Measurements from ENCODE around the gene AGA. TPM values are rescaled to one million over a fixed set of nuclear protein-coding genes. Genes with fewer than 3 reads are reported as not detected.

Gene AGA
- total RNA-seq, 1 experiment from 2014 or later, result 7.6 TPM

- TF ChIP-seq MAX (IDR thresholded peaks at IDR 0.05) (no peak), RAD21 (IDR thresholded peaks at IDR 0.05; ENCODE audit: low read depth) (no peak), CBX3 (IDR thresholded peaks at IDR 0.05; ENCODE audit: low read depth) (no peak), SIN3A (IDR thresholded peaks at IDR 0.05; ENCODE audit: low read depth) (no peak)
These were observed 48.5 kb upstream of the AGA start (continued) for GRCh38 chr4:177490769-177491168.

- no peak overlapping the region for H2AFZ ChIP-seq (ENCODE audit: low read depth, low read length, poor library complexity, severe bottlenecking)
- CTCF ChIA-PET, result no interaction called here
- no peaks in the 10 kb centered on the region for H4K20me1 ChIP-seq (ENCODE audit: insufficient read depth)
- H3K79me2 ChIP-seq (ENCODE audit: insufficient read depth, low read length), result no peaks in the 10 kb centered on the region
- no peaks in the 10 kb centered on the region for H3K9me2 ChIP-seq (ENCODE audit: insufficient read depth)
- H3K4me3 ChIP-seq (replicated peaks in 1 of 2; ENCODE audit: low read depth in 1 of 2, low read length in 2 of 2), result no peak overlapping the region
- intact Hi-C loops (cut with micrococcal nuclease), result no loop called here
- no peaks in the 10 kb centered on the region for H3K36me3 ChIP-seq (ENCODE audit: control insufficient read depth in 1 of 2, insufficient read depth in 2 of 2, low read length in 2 of 2)
- no peaks in the 10 kb centered on the region for H3K9me3 ChIP-seq (ENCODE audit: control insufficient read depth in 1 of 2, insufficient read depth in 1 of 2, low read depth in 1 of 2, low read length in 2 of 2)
- no peak overlapping the region for H3K9ac ChIP-seq (ENCODE audit: low read length)
- H3K4me2 ChIP-seq (ENCODE audit: low read length), result no peak overlapping the region
- POLR2A ChIA-PET, result no interaction called here
- RAD21 ChIA-PET (ENCODE audit: low non-redundant PET in 1 of 2, low total read pairs in 2 of 2, uncharacterized antibody in 2 of 2, unreplicated experiment in 2 of 2), result no interaction called here
- H3K4me1 ChIP-seq (ENCODE audit: control insufficient read depth in 1 of 2, insufficient read depth in 2 of 2, low read length in 2 of 2), result peaks cover 0 to 5% of the 10 kb centered on the region in 2 experiments; a peak in 1 of 4 replicates
- DNase-seq (ENCODE audit: low read depth, low spot score), result no peak
- H3K27me3 ChIP-seq (ENCODE audit: insufficient read depth, low read length), result no peaks in the 10 kb centered on the region
- BruUV-seq (replicated peaks), result no TSS peak
- ATAC-seq, result no peak
- no peak overlapping the region for H3K27ac ChIP-seq (ENCODE audit: low read depth, low read length)
- TF ChIP-seq EGR1 (IDR thresholded peaks at IDR 0.05; ENCODE audit: low read depth) (no peak), YY1 (IDR thresholded peaks at IDR 0.05; ENCODE audit: extremely low read depth, insufficient replicate concordance, low read depth, low read length) (no peak), TCF7L2 (IDR thresholded peaks at IDR 0.05; ENCODE audit: borderline replicate concordance, extremely low read depth, insufficient read depth, insufficient read length) (no peak), EZH2 (IDR thresholded peaks at IDR 0.05) (no peak), RAD21 (IDR thresholded peaks at IDR 0.05; ENCODE audit: low read depth) (no peak), SRF (IDR thresholded peaks at IDR 0.05; ENCODE audit: low read depth) (no peak), ELF1 (IDR thresholded peaks at IDR 0.05; ENCODE audit: borderline replicate concordance, low read depth) (no peak), SIN3A (IDR thresholded peaks at IDR 0.05; ENCODE audit: low read depth) (no peak), ZFX (IDR thresholded peaks at IDR 0.05) (no peak), MAX (IDR thresholded peaks at IDR 0.05) (no peak), REST (IDR thresholded peaks at IDR 0.05; ENCODE audit: low read depth) (no peak), CEBPB (IDR thresholded peaks at IDR 0.05; ENCODE audit: low read depth) (no peak), POLR2AphosphoS5 (IDR thresholded peaks at IDR 0.05; ENCODE audit: low read depth, low read length) (no peak), CBX3 (IDR thresholded peaks at IDR 0.05; ENCODE audit: low read depth) (no peak)
These were observed 47.4 kb upstream of the AGA start for GRCh38 chr4:177489471-177490246.
